Germinal center (tissue), 1 donor: ENCODE measurements around the gene EZH2.
A peak's percentile ranks its signal among the peaks of the same experiment; 100 is the strongest.

Experiments used
- DNase-seq: peaks from one replicate; pipeline ENCODE4 v3.0.0; 2012; ENCODE audit warnings: mixed read lengths, low spot score

The EZH2 gene

GRCh38 chr7:148854983-148855382, 29.1 kb downstream of the EZH2 start:
- DNase-seq = no peak

GRCh38 chr7:148852272-148852671, 31.8 kb downstream of the EZH2 start:
- no peak for DNase-seq

GRCh38 chr7:148850564-148850963, 33.5 kb downstream of the EZH2 start:
- no peak for DNase-seq

GRCh38 chr7:148849393-148850098, 34.5 kb downstream of the EZH2 start:
- DNase-seq = no peak

- DNase-seq = no peak
These were observed 36.0 kb downstream of the EZH2 start for GRCh38 chr7:148847815-148848734.

- no peak for DNase-seq
These were observed 45.2 kb downstream of the EZH2 start for GRCh38 chr7:148838905-148839304.

GRCh38 chr7:148835854-148836253, 48.2 kb downstream of the EZH2 start:
- no peak for DNase-seq

GRCh38 chr7:148834605-148835004, 49.5 kb downstream of the EZH2 start:
- no peak for DNase-seq

GRCh38 chr7:148831782-148832181, 52.3 kb downstream of the EZH2 start:
- no peak for DNase-seq

GRCh38 chr7:148830897-148831692, 53.0 kb downstream of the EZH2 start:
- no peak for DNase-seq

GRCh38 chr7:148828965-148829364, 55.1 kb downstream of the EZH2 start:
- DNase-seq = no peak

GRCh38 chr7:148825338-148825737, 58.8 kb downstream of the EZH2 start:
- DNase-seq = no peak

- no peak for DNase-seq
These were observed 59.2 kb downstream of the EZH2 start for GRCh38 chr7:148824864-148825263.

GRCh38 chr7:148821422-148821821, 62.7 kb downstream of the EZH2 start:
- no peak for DNase-seq

- DNase-seq = no peak
These were observed 64.3 kb downstream of the EZH2 start for GRCh38 chr7:148819697-148820360.

GRCh38 chr7:148815612-148816011, 68.5 kb downstream of the EZH2 start:
- peak; percentile 23 for DNase-seq

GRCh38 chr7:148814922-148815559, 69.0 kb downstream of the EZH2 start:
- DNase-seq = no peak

GRCh38 chr7:148813890-148814289, 70.2 kb downstream of the EZH2 start:
- DNase-seq = no peak

GRCh38 chr7:148811892-148812291, 72.2 kb downstream of the EZH2 start:
- no peak for DNase-seq

- no peak for DNase-seq
These were observed 74.2 kb downstream of the EZH2 start for GRCh38 chr7:148809856-148810255.

- DNase-seq = no peak
These were observed 76.7 kb downstream of the EZH2 start for GRCh38 chr7:148807436-148807835.
